OCI-M2 (cell line): Measurements from ENCODE around the gene SERPINA3.
"Not testable (repeated sequence)": the region's sequence is repeated elsewhere in the genome, so short reads cannot be mapped to it uniquely, and the experiment has no call there.

Experiments used
- DNase-seq: peaks from one replicate; lab custom pipeline; 2025; ENCODE audit not compliant: unreplicated experiment; lab: John Stamatoyannopoulos, UW

The SERPINA3 gene

DNA sequence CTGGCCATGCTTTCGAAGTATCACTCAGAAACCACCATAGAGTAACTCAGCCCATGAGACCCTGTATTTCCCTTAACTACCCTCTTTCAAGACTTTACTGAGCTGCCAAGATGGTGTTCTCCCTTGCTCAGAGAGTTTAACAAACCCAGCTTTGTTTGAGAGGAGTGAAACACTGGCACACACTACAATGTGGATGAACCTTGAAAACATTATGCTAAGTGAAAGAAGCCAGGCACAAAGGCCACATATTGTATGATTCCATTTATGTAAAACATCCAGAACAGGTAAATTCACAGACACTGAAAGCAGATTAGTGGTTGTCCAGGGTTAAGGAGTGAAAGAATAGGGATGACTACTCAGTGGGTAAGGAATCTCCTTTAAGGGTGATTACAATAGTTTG lies 18.9 kb downstream of the SERPINA3 start:
- DNase-seq = no peak

DNA sequence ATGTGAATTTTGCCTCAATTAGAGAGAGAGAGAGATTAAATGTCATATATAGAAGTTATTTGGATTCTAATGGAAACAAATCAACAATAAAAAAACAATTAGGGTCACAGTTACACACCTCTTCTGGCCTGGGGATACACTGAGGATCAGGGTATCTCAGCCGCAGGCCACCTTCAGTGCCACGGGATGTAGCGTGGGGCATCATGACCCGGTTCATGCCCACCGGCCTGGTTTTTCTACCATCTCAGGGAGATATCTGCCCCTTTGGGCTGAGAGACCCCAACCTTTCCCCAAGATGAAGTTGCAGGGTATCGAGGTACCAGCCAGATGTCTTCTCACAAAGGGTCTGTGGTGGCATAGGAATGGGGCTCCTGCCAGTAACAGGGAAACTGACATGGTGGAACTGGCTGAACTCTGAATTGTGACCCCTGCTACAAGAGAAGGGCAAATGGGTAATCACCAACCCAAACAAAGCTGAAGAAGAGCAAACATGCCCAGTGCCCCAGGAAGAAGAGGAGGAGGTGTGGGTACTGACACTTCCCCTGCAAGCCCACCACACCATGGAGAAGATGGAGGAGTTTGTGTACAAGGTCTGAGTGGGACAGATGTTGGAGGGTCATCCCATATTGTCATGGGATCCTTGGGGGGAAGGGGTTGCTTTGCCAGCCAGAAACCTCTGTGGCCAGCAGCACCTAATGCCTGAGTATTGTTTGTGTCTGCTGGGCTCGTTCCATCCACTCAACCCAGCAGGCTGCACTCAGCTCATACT lies 19.5 kb downstream of the SERPINA3 start:
- no peak for DNase-seq

DNA sequence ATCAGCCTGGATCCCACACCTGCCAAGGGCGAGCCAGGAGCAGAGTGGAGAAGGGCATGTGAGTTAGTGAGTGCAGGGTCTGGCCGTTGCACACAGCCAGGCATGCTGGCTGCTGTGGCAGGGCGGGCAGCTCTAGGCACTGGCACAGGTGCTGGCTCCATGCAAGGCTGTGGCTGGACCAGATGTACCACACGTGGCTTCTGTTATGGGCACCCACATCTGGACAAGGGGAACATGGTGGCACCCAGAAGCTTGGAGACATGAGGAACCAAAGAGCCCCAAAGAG lies 20.1 kb downstream of the SERPINA3 start:
- no peak for DNase-seq

DNA sequence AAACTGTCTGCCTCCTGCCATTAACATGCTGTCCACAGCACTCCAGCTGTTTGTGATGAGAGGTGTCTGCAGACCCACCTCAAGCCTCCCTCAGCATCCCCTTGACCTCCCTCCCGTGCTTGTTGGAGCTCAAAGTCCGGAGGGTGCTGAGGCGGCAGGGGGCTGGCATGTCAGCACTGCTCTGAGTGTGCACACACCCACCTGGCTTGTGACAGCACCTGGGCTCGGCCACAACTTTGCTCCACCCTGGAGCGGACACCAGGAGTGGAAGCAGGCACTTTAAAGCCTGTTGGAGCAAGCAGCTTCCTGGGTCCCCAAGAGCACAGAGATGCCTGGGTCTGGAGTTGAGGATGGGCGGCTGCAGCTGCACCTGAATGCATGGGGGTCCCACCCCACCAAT lies 20.9 kb downstream of the SERPINA3 start:
- DNase-seq = no peak

DNA sequence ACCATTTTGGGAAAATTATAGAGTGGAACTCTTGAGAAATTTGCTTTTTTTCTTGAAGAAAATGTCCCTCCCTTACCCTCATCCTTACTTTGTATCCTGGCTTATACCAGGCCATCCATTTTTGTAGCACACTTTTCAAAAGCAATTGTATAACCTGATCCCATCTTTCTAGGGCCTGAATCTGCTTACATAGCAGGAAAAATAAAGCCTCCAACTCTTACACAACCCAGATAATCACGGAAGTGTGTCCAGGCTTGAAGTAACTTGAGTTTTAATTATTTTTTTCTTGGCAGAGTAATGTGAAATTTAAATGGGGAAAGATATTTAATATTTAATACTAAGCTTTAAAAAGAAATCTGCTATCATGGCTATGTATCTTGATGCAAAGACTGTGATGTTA lies 23.0 kb downstream of the SERPINA3 start:
- DNase-seq = no peak

DNA sequence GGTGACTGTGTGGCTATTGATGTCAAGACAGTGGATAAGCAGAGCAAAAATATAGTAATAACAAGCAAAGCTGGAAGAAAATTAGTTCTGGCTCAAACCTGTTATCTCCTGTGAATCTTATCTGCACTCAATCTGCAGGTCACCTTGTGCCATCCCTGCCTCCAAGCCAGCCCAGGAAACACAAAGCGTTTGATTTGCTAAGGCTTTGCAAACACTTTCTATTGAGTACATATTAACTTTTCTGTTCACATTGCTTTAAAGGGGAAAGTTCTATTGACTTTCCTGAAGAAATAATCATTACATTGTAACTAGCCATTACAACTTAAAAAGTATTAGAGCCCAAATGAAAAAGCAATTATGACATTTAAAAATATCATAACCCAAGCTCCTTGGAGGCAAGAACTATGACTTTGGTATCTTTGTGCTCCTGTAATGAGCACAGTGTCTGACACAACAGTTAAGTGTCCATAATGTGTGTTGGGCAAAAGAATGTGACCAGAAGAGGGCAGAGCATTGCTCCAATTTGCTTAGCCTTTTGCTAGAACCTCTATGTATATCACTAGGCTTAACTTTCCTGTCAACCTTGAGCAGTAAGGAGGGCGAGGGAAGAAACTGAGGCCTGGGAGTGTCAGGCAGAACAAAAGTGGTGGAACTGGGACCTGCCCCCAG lies 24.7 kb downstream of the SERPINA3 start:
- DNase-seq = no peak

DNA sequence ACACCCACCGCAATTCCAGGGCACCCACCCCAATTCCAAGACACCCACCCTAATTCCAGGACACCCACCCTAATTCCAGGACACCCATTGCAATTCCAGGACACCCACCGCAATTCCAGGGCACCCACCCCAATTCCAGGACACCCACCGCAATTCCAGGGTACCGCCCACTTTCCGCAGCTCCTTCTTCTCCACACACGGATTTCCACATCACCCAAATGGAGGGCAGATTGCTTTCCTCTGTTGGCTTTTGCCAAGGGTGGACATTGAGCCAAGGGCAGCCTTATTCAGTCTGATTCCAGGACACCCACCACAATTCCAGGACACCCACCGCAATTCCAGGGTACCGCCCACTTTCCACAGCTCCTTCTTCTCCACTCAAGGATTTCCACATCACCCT lies 25.6 kb downstream of the SERPINA3 start:
- DNase-seq = not testable (repeated sequence)

DNA sequence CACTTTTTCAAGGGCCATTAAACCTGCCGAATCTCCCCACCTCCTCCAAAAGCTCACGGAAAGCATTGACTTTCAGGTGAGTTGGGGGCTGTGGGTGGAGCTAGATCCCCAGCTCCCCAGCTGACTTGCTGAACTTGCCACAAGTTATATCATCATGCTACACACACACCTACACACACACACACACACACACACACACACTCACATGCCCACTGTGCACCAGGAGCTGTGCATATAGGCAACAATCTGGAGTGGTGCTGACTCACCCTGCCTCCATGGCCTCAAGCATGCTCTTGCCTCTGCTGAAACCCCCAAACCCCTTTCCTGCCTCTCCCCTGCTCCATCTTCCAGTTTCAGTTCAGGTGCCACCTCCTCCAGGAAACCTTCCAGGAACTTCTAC lies 26.1 kb downstream of the SERPINA3 start:
- DNase-seq = no peak

DNA sequence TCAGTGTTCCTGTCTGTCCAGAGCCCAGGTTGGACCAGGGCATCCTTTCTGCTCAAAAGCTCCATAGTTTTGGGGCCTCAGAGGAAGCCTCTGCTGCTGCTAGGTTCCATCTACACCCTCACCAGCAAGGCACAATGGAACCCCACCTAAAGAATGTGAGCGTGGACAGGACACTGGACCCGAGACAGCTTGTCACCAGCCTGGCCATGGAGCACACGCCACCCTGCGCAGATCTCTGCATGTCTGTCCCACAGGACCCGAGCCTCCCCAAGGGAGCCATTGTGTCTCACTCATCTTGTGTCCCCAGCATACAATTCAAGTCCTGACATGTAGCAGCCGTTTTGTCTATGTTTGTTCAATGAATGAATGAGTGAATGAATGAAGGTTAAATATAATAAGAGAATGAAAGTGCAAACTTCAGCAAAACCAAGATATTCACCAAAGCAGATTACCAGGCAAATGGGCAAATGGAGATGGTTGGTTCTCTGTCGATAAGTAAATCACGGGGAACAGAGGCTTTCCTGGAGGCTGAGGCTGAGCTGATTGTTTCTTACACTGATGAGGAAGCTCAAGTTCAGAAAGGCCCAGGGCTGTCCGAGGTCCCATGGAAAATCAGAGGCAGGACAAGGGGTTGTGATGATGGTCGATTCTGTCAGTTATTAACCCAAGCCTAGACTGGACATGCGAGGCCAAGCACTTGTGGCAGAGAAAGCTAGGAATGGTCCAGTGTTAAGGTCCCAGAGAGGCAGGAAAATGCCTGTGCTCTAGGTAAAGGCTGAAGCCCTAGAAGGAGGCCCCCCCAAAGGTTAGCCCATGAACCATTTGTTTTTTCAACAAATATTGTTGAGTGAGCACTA lies 27.0 kb downstream of the SERPINA3 start:
- no peak for DNase-seq

DNA sequence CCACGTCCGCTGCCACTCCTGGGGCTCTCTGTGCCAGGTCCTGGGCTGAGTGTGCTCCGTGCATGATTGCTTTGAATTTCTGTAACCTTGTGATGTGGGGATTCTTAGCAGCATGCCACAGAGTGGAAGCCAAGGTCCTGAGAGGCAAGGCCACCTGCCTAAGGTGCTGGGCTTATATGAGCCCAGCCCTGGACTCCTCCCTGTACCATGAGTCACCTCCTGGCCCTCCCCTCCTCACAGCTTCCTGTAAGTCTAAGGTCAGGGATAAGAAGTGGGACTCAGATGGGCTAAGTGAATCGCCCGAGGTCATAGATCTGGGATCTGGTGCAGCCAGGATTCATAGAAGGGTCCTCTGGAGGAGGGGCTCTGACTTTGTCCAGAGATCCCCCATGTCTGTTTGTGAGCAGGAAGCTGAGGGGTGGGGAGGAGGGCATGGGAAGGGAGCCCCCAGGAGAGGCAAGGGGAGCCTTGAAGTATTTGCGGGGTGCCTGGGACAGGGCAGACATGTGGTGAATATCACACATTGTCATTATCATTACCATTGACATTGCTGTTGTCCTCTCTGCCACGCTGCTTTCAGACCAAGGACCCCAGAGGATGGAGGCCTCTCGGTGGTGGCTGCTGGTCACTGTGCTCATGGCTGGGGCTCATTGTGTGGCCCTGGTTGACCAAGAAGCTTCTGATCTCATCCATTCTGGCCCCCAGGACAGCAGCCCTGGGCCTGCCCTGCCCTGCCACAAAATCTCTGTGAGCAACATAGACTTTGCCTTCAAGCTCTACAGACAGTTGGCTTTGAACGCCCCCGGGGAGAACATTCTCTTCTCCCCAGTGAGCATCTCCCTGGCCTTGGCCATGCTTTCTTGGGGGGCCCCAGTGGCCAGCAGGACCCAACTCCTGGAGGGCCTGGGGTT lies 28.8 kb downstream of the SERPINA3 start:
- no peak for DNase-seq

DNA sequence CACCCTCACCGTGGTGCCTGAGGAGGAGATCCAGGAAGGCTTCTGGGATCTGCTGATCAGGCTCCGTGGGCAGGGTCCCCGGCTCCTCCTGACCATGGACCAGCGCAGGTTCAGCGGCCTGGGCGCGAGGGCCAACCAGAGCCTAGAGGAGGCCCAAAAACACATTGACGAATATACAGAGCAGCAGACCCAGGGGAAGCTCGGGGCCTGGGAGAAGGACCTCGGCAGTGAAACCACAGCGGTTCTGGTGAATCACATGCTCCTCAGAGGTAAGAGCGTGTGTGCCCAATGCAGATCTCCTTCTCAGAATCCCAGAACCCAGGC lies 29.4 kb downstream of the SERPINA3 start:
- DNase-seq = no peak

DNA sequence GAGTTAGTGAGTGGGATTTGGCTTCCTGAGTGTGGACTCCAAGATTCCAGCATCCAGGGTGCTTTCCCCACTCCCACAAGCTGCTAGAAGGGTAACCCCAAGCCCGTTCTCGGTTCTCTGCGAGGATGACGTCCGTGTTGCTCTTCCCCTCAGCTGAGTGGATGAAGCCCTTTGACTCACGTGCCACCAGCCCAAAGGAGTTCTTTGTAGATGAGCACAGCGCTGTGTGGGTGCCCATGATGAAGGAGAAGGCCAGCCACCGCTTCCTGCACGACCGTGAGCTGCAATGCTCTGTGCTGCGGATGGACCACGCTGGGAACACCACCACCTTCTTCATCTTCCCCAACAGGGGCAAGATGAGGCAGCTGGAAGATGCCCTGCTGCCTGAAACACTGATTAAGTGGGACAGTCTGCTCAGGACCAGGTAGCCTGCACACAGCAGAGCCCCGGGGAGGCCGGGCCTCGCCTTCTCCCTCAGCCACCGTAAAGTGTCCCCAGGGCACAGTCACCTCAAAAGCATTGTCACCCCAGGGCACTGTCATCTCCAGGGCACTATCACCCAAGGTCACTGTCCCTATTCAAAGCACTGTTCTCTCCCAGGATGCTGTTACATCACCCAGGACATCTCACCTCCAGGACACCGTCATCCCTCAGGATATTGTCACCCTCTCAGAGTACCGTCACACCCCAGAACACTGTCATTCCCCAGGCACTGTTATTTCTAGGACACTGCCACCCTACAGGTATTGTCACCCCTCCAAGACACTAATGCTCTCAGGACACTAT lies 31.3 kb downstream of the SERPINA3 start:
- no peak for DNase-seq

DNA sequence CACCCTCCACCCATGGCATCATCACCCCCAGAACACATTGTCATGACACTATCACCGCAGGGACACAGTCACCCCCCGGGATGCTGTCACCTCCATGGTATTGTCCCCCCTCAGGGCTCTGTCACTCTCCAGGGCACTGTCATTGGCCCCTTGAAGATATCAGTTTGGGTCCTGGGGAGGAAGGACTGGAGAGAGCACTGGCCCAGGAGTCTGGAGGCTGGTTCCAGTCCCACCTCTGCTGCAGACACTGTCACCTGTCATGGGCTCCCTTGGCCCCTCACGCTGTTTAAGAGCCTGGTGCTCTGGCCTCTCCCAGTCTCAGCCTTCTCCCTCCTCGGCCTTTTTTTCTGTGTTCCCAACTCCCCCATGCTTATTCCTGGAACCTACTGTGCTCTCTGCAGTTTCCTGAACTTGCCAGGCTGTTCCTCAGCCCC lies 31.9 kb downstream of the SERPINA3 start:
- DNase-seq = no peak

DNA sequence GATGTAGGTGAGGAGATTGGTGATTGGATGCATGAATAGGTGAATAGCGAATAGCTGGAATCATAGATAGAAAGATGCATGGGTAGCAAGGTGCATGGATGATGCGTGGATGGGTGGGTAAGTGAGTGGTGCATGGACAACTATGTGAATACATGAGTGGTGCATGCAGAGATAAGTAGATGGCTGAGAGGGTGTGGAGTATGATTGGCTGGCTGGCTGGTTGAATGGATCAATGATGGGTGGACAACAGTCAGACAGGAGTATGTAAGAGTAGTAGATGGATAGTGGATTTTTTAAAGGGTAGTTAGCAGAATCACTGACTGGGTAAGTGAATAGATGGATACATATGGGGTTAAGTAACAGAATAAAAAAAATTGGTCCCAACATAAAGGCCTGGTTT lies 33.9 kb downstream of the SERPINA3 start:
- DNase-seq = no peak

DNA sequence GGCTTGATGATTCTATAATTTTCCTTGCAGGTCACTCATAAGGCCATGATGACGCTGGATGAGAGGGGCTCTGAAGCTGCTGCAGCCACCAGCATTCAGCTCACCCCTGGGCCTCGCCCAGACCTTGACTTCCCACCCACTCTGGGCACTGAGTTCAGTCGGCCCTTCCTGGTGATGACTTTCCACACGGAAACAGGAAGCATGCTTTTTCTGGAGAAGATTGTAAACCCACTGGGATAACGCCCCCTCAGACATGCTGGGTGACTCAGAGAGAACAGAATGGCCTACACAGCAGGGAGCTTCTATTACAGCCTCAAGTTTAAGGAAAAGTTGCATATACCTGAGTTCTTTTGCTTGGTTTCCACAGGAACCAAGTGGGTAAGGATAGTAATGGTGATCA lies 34.3 kb downstream of the SERPINA3 start:
- no peak for DNase-seq

DNA sequence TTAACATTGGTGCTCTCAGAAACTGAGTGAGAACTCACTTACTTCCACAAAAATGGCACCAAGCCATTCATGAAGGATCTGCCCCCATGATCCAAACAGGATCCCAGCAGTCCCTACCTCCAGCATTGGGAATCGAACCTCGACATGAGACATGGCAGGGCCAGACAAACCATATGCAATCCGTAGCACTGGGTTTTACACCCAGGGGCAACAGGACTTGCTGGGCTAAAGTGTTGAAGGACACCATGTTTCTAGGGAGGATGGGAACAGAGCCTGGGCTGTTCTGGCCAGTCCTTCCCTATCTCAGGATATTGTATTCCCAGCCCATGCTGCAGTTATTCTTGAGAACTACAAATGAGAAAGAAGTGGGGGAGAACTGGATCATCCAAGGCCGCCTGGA lies 36.6 kb downstream of the SERPINA3 start:
- DNase-seq = no peak

DNA sequence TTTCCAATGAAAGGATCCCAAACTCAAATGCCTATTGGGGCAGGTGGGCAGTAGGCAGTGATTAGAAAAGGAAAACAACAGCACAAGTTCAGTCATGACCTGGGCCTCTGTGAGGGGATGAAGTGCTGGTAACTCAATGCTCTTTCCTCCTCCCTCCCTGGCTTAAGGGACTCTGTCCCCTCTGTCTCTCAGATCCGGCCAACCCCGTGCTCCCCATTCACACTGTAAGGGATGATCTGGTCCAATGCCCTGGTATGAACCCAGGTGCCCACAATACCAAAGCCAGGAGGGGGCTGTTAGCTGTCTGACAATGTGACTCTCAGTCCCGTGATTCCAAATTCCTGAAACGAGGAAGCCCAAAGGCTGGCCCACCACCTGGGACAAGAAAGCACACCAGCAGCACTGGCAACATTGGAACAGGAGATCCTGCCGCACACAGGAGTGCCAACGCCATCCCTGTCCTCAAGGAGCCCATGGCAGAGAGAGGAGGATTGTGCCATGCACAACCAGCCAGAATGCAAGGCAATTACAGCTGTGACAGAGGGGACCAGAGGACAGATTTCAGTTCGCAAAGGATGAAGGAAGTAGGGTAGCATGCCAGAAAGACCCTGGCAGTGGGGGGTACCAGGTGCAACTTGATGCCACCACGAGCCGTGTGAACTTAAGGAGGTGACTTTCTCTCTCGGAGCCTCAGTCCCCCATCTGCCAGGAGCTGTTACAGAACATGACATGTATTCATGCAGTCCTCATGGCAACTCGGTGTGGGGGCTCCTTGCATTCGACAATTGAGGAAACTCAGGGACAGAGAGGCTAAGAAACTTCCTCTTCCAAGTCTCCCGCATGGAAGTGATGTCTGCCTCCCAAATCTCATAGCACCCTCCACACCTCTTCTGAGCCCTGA lies 37.6 kb downstream of the SERPINA3 start:
- no peak for DNase-seq

DNA sequence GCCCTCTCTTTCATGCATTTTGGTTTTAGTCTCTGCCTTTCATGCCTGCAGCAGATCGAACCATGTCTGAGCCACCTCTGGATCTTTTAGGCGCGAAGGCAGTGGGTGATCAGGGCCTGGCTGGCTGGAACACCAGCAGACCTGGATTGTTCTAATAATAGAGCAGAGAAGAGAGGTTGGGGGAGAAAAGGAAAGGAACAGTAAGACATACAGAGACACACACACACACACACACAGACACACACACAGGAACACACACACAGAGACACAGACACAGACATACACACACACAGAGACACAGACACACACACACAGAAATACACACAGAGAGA lies 38.2 kb downstream of the SERPINA3 start:
- no peak for DNase-seq
